Lung (tissue), 12 donors: ENCODE measurements around the gene THRAP3. TPM values are rescaled to one million over a fixed set of nuclear protein-coding genes. Genes with fewer than 3 reads are reported as not detected.

Experiments used
- ATAC-seq: fragments of 200-7000 bp; cut with Tn5 transposase; one replicate; pipeline ENCODE4 v1.9.1; 2020; ENCODE audit warnings: moderate number of reproducible peaks; ENCODE audit not compliant: insufficient read depth, low FRiP score
- DNase-seq, 3 donors: peaks; one replicate each; pipeline ENCODE4 v3.0.0-alpha.2; 2013 to 2017
- H3K27ac ChIP-seq, 2 donors: one replicate each; pipeline ENCODE4 v1.5.1; 2013; ENCODE audit warnings: mild to moderate bottlenecking in 2 of 2, moderate library complexity in 2 of 2, control low read depth in 1 of 2, inconsistent platforms in 1 of 2, low read depth in 1 of 2, low read length in 1 of 2
- H3K27me3 ChIP-seq, 3 donors: one replicate each; pipeline ENCODE4 v1.5.1; 2013; ENCODE audit warnings: low read length in 2 of 3; ENCODE audit not compliant: control insufficient read depth in 3 of 3, insufficient read depth in 3 of 3
- H3K36me3 ChIP-seq, 4 donors: one replicate each; pipeline ENCODE4 v1.5.1; 2013; ENCODE audit warnings: low read length in 4 of 4, mild to moderate bottlenecking in 1 of 4, moderate library complexity in 1 of 4; ENCODE audit not compliant: control insufficient read depth in 4 of 4, insufficient read depth in 4 of 4
- H3K4me1 ChIP-seq, 5 donors: one replicate each; pipeline ENCODE4 v1.5.1; 2013; ENCODE audit warnings: low read length in 5 of 5, mild to moderate bottlenecking in 2 of 5, moderate library complexity in 1 of 5; ENCODE audit not compliant: control insufficient read depth in 5 of 5, insufficient read depth in 5 of 5
- H3K4me3 ChIP-seq: one replicate; pipeline ENCODE4 v1.5.1; 2013; ENCODE audit warnings: mild to moderate bottlenecking, control low read depth, moderate library complexity
- H3K9ac ChIP-seq, 2 donors: one replicate each; pipeline ENCODE4 v1.5.1; 2013; ENCODE audit warnings: low read length in 2 of 2, control low read depth in 1 of 2; ENCODE audit not compliant: insufficient read depth in 1 of 2
- H3K9me3 ChIP-seq, 4 donors: one replicate each; pipeline ENCODE4 v1.5.1; 2013; ENCODE audit warnings: low read length in 3 of 4, mild to moderate bottlenecking in 1 of 4, moderate library complexity in 1 of 4; ENCODE audit not compliant: control insufficient read depth in 4 of 4, insufficient read depth in 3 of 4
- CTCF ChIP-seq: IDR thresholded peaks from 2 replicates; pipeline ENCODE4 v1.5.1; 2012; ENCODE audit warnings: mild to moderate bottlenecking; ENCODE audit errors: control extremely low read depth, extremely low read depth
- WGBS, 2 donors: extraction: QIAGEN DNeasy Blood & Tissue Kit; methylation state at CpG; one replicate each; pipeline ENCODE4 v1.1.7; 2013; 5-methylcytosine and 5-hydroxymethylcytosine counted together
- polyA plus RNA-seq, 2 donors: library from polyadenylated mRNA; stranded (reverse); fragments of 200-250 nt; gene quantifications; one replicate each; pipeline ENCODE4 v1.2.1, GENCODE V29; 2013
- total RNA-seq, 2 donors: library from RNA; depleted of rRNA in 1 of 2; stranded (reverse); fragments of >200 nt in 1 of 2; gene quantifications; one replicate each; pipeline ENCODE4 v1.2.1, GENCODE V29; 2014 to 2021
- donor health status: control.
- donor health status: control.
- donor health status: Bipolar disorder and iron deficiency.
- donor health status: healthy.
- donor health status: DM: yes; HTN: yes; CAD: no.

Gene THRAP3
- total and polyA plus RNA-seq, 4 donors, result 25.1 to 92.9 (median 67.3) TPM

DNA sequence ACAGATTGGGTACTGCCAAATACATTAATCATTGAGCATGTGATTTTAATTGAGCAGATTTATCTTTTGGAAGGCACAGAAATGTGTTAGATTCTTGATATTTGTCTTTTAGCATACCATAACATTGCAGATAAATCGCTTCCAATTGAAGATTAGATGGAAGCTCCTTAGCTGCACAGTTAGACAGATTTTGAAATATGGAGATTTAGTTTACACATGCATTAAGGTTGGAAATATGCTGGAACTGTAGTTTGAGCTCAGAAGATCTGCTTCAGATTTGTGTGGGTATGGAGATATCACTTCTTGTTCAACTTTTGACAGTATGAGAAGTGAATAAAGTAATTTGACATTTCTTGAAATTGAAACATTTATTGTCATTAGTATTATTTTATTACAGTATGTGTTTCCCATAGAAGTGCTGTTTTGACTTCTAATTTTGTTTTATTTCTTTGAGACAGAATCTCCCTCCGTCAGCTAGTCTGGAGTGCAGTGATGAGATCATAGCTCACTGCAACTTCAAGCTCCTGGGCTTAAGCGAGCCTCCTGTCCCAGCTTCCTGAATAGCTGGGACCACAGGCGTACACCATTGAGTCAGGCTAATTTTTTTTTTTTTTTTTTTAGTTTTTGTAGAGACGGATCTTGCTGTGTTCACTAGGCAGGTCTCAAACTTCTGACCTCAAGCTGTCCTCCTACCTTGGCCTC, 29.1 kb downstream of the THRAP3 start:
- Histone ChIP-seq H3K9ac (no peak overlapping the region), H3K4me3 (no peak overlapping the region), H3K9me3 (no peaks in the 10 kb centered on the region), H3K4me1 (peaks cover 0 to 27% (median 2%) of the 10 kb centered on the region in 5 donors), H3K36me3 (no peaks in the 10 kb centered on the region), H3K27me3 (no peaks in the 10 kb centered on the region), H3K27ac (no peak overlapping the region)
- no peak for TF ChIP-seq CTCF
- DNase-seq (no peak), ATAC-seq (no peak)
- 67 to 81% methylated on average over 5 of the region's 5 CpGs for WGBS, 2 donors

- DNase-seq (no peak), ATAC-seq (no peak)
- H3K36me3 ChIP-seq, result peaks cover 0 to 17% (median 5%) of the 10 kb centered on the region in 4 donors
- no peak overlapping the region for H3K27ac ChIP-seq
- peaks cover 0 to 10% (median 2%) of the 10 kb centered on the region in 5 donors for H3K4me1 ChIP-seq
- no peaks in the 10 kb centered on the region for H3K27me3 ChIP-seq
- no peaks in the 10 kb centered on the region for H3K9me3 ChIP-seq
- no peak overlapping the region for H3K9ac ChIP-seq
- no peak for TF ChIP-seq CTCF
- no peak overlapping the region for H3K4me3 ChIP-seq
- 79 to 86% methylated on average over 15 of the region's 15 CpGs for WGBS, 2 donors
These were observed 32.5 kb downstream of the THRAP3 start for GRCh38 chr1:36256558-36257374.

DNA sequence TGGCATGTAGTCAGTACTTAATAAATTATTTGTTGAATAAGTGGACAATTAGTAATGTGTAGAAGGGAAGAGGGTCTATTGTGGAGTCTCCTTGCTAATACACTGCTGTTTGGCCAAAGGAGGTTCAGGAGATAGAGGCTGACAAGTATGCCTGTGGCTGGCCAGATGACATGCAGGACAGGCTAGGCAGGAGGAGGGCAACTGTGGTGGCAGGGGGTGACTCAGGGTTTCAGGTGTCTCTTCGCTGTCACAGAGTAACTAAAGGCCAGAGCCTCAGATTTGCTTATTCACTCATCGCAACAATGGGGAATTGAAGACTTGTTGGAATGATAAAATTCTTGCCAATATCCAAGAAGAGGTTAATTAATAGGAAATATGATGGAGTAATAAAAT, 33.1 kb downstream of the THRAP3 start:
- no peak for TF ChIP-seq CTCF
- Histone ChIP-seq H3K27ac (no peak overlapping the region), H3K4me1 (peaks cover 0 to 5% (median 0%) of the 10 kb centered on the region in 5 donors), H3K27me3 (no peaks in the 10 kb centered on the region), H3K4me3 (no peak overlapping the region), H3K9me3 (no peaks in the 10 kb centered on the region), H3K36me3 (peaks cover 0 to 17% (median 5%) of the 10 kb centered on the region in 4 donors), H3K9ac (no peak overlapping the region)
- ATAC-seq, result no peak
- DNase-seq, result no peak
- 94 to 95% methylated on average over 2 of the region's 2 CpGs for WGBS, 2 donors
